HG02610 (cell line): ENCODE measurements around the gene NCOR2.

Source experiments
- ATAC-seq: cut with Tn5 transposase; IDR thresholded peaks from one replicate; pipeline ENCODE4 v1.9.1; 2021; ENCODE audit warnings: mild to moderate bottlenecking, moderate library complexity; ENCODE audit not compliant: unreplicated experiment

The NCOR2 gene

DNA sequence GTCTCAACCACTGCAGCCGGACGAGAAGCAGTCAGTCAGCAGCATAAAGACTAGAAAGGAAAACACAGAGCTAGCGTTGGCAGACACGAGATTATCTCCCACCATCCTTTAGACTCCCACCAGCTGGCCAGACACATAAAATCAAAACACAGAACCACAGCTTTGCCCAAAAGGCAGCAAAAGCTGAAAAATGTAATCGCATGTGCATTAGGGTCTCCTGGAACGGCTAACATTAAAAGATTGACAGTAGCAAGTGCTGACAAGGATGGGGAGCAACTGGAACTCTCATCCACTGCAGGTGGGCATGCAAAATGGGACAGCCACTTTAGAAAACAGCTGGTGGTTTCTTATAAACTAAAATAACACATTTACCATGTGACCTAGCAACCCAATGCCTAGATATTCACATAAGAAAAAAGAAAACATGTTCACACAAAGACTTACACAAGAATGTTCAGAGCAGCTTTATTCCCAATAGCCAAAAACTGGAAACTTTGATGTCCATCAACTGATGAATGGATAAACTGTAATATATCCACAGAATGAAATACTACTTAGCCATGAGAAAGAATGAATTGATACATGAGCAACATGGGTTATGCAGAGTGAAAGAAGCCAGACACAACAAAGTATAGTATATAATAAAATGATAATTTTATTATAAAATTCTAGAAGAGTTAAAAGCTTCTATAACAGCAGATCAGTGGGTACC is 37.7 kb downstream of the NCOR2 start:
- no peak for ATAC-seq

DNA sequence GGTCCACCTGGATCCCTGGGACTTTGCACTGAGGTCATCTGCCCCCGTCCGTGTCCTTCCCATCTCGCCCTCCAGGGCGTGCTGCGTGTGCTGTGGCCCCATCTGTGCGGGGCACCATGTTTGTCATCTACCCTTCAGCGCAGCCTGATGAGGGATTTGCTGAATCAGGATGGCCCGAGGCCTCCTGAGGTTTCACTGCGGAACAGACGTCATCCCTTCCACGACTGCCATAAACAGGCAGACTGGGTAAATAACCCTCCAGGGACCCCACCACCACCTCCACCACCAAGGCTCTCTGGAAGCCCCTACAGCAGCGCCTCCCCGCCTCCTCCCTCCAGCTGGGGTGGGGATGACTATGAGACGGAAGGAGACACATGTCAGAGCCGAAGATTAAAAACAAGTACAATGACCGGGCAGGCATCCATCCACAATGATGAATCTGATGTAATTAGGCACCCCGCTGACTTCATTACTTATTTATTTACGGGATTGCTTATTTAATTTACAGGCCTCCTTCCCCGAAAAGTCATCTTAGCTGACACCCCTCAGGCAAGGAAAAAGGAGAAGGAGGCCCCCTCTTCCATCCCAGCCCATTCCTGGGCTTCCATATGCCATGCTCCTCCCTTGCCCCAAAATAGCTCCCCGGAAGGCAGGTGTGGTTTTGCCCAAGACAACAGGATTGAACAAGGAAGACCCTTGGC is 39.4 kb downstream of the NCOR2 start:
- ATAC-seq: no peak

DNA sequence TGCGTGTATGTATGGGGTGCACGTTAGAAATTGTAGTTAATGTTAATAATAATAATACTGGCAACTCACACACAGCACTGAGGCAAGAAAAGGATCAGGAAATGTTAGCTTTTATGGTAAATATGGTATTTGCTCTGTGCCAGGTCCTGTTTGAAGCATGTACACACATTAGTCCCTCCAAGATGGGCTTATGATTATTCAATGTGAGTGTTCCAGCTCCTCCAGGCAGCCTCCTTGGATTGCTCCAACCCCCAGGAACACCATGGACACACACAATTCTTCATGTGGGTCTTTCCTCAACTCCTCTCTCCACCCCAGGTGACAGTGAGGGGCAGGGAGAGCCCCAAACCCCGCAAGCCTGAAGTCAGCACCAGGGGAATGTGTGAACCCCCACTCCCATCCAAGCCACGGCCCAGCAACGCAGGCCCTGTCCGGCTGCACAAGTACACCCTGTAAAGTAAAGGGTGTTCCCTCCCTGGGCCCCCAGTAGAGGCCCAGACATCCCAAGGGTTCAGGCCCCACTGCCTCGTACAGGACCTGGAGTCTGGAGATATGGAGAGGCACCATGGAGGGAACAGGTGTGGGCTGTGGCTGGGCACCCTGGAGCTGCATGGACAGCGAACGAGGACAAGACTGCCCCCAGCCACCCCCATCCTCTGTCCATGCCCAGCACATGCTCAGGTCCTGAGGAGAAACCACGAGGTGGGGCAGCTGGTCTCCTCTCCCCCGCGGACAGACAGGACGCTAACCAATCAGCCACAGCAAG is 41.3 kb downstream of the NCOR2 start:
- no peak for ATAC-seq

DNA sequence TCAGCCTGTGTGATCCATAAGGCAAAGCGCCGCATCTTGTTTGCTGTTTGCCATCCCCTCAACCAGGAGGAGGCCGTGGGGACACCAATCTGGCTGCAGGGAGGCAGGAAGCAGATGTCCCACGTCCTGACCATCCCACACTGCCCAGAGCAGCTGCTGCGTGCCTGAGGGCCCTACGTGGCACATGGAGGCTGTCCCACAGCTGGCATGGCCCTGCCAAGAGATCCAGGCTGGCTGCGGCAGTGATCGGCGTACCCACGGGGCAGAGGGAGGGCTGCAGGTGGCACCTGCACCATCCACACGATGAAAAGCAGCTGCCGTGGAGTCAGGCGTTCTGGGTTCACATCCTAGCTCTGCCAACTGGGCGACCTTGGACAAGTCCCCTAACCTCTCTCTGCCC is 42.0 kb downstream of the NCOR2 start:
- no peak for ATAC-seq

DNA sequence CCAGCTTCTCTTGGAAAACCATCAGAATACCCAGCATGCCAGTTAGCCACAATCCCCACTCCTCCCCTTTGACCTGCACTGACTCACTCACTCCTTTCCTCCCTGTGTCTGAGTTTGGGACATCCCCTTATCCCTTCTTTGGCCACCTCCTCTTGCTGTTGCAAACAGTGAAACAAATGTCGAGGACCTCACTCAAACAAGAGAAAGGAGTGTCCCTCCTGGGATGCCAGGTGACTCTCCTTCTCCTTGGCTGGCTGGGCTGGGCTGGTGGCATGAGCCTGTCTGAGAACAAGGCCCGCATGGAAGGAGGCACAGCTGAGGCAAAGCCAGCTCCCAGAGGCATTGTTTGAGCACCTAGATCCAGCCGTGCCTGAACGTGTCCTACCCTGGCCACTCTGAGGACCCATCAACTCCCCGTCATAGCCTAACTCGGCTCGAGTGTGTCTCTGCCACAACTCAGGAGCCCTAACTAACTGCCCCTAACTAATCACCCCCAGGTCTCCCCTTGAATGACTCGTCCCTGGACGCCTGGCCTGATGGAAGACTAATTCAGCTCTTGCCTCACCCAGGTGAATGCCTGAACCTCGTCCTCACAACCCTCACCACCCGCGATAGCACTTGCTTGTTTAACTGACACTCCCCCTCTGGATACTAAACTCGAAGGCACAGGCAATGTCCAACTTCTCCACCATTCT is 43.0 kb downstream of the NCOR2 start:
- no peak for ATAC-seq

DNA sequence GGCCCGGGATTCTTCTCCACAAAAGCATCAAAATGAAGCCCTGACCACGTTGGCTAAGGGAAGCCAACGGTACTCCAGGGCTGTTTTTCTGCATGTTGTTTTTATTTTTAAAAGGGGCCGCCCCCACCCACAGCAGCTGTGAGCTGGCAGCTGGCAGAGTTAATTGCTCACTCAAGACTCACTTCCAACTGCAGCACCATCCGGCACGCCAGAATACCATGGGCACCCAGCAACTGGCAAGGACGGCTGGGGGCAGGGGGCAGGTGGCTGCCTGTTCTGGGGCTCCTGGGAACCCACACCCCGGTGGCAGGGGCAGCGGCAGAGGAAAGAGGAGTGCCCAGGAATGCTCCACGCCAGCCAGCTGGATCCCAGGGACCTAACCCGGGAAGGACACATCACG is 44.3 kb downstream of the NCOR2 start:
- no peak for ATAC-seq

DNA sequence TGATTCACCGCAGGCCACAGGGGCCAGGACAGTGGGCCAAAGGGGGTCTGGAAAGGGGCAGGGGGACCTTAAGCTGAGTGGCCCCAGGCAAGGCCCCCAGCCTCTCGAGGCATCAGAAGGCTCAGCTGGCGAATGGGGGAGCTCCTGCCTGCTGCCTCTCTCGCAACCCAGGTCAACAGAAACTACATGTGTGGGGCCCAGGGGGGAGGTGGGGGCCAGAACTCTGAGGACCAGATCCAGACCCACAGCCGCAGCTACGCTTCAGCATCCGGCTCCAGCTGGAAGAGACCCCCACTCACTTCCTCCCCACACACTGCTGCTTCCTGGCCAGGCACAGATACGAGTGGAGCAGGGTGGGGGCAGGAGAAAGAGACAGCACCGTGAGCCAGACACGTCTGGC is 46.5 kb downstream of the NCOR2 start:
- ATAC-seq: no peak

DNA sequence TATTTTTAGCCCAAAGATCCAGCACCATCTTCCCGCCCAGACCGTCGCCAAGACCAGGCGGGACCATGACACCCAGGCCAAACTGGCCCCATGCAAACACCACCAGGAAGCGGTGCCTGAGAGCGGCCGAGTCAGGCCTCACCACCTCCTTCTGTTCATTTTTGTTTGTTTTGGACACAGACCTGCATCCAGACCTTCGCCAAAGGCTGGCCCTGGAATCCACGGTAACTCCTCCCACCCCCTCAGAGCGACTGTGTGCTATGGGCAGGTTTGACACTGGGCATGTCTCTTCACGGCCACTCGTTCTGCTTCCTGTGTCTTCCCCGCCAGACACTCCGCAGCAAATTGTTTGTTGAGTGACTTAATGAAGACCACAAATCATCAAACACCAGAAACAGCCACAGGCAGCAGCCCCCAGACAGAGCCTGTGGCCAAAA is 47.1 kb downstream of the NCOR2 start:
- no peak for ATAC-seq

DNA sequence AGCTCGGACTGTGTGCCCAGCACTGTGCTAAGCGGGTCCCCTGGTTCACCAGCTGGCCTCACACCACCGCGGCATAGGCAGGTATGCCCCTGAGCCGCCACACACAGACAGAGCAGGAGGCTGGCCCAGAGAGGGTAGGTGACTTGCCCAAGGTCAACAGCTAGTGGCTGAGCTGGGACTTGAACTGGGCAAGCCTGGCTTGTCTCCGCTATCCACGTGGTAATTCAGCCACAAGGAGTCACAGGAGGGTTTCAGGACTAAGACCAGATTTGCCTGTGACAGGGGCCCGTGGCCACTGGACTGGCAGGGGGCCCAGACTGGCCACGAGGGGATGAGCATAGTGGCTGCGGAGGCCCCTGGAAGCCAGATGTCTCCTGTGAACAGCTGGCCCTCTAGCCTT is 47.7 kb downstream of the NCOR2 start:
- ATAC-seq: no peak

DNA sequence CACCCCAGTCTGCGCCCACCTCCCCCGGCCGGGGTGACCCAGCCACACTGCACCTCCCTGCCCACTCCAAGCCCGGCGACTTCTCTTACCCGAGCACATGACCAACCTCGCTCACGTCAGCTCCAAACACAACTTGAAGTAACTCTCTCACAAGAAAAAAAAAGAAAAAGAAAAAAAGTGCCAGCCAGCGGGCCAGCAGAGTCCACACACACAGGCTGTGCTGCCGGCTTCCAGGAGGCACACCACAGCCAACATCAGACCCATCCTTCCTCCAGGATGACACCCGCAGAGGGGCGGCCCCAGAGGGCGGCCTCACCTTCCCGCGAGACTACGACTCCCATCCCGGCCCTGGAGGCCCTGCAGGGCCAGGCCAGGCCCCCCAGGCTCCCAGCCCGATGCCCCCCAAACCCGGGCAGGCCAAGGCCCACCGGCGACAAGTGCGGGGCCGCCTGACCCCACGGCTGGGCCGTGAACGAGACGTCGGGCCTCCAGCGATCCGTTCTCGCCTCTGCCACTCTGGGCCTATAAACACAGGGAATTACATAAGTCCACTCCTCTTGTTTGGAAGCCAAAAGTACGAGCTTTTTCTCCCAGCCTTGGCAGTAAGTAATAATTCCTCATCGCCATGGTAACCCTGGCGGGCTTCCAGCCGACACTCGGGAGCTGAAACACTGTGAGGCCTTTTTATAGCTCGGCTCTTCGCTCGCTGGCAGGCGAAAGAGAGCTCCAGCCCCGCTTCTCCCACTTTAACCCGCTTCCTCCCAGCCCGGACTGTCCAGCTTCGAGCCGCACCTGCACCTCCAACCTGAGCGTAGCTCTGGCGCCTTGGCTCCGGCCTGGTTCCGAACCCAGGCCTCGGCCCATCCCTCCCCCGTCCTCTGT is 49.1 kb downstream of the NCOR2 start:
- ATAC-seq: no peak
